ENCODE data around the gene NRL. TPM values are rescaled to one million over a fixed set of nuclear protein-coding genes. Genes with fewer than 3 reads are reported as not detected.

Gene NRL
- total and polyA plus RNA-seq, 2 donors (not counting 3 experiments of a cell fraction or from before 2014, with no cell fraction given), result 0.71 to 1.1 TPM

DNA sequence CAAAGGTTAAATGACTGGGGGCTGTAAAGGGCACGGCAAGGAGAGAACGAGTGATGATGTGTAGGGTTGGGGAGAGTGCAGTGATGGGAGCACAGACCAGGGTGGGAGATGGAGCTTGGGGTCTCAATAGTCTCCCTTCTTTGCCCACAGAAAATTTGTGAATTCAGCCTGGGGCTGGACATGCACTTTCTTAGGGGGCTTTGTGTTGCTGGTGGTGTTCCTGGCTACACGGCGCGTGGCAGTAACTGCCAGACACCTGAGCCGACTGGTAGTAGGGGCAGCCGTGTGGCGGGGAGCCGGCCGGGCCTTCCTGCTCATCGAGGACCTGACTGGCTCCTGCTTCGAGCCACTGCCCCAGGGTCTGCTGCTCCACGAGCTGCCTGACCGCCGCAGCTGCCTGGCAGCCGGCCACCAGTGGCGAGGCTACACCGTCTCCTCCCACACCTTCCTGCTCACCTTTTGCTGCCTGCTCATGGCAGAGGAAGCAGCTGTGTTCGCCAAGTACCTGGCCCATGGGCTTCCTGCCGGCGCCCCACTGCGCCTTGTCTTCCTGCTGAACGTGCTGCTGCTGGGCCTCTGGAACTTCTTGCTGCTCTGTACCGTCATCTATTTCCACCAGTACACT is 17.4 kb upstream of the NRL start:
- H3K4me1 ChIP-seq (ENCODE audit: control insufficient read depth, extremely low read depth, insufficient read depth, low read length), result peaks cover 11% of the 10 kb centered on the region
- no peak for DNase-seq (ENCODE audit: low read depth, low spot score)
- dilution Hi-C loops (cut with MboI; ENCODE audit: extremely low pct_ligation_motif_present, low sequenced_read_pairs), result no loop called here

DNA sequence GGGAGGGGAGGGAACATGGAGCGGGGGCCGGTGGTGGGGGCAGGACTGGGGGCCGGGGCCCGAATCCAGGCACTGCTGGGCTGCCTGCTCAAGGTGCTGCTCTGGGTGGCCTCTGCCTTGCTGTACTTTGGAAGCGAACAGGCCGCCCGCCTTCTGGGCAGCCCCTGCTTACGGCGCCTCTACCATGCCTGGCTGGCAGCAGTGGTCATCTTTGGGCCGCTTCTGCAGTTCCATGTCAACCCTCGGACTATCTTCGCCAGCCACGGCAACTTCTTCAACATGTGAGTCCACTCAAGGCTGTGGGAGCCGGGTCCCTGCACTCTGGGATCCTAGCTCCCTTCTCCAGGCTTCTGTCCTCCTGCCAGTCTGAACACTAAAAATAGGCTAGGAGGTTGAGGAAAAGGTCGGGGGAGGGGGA is 16.8 kb upstream of the NRL start:
- FAIRE-seq (no peak), DNase-seq (ENCODE audit: low read depth, low spot score) (no peak)
- Histone ChIP-seq H3K4me2 (ENCODE audit: insufficient read depth, low read length) (no peak overlapping the region), H3K4me1 (ENCODE audit: control insufficient read depth, extremely low read depth, insufficient read depth, low read length) (peaks cover 6% of the 10 kb centered on the region), H3K9me3 (replicated peaks; ENCODE audit: control insufficient read depth, insufficient read depth, low read length) (no peaks in the 10 kb centered on the region), H3K9ac (replicated peaks; ENCODE audit: extremely low read depth, insufficient read depth, low read length) (no peak overlapping the region), H3K27me3 (ENCODE audit: control insufficient read depth in 2 of 2, insufficient read depth in 2 of 2, low read length in 2 of 2) (no peaks in the 10 kb centered on the region), H3K9me1 (replicated peaks; ENCODE audit: control insufficient read depth, extremely low read depth, insufficient read depth, low read length) (no peaks in the 10 kb centered on the region), H3K4me3 (replicated peaks in 1 of 3; ENCODE audit: insufficient read depth in 1 of 3, low read depth in 1 of 3, low read length in 3 of 3) (no peak overlapping the region), H2AFZ (ENCODE audit: low read depth, low read length) (no peak overlapping the region), H4K20me1 (replicated peaks; ENCODE audit: control insufficient read depth, extremely low read depth, insufficient read depth, low read length) (no peaks in the 10 kb centered on the region), H3K27ac (ENCODE audit: insufficient read depth, low read depth, low read length) (no peak overlapping the region), H3K36me3 (ENCODE audit: control insufficient read depth in 2 of 2, extremely low read depth in 1 of 2, insufficient read depth in 2 of 2, low read length in 2 of 2) (no peaks in the 10 kb centered on the region), H3K79me2 (ENCODE audit: control insufficient read depth, insufficient read depth, low read length) (peaks cover 4% of the 10 kb centered on the region)
- intact Hi-C loops (cut with micrococcal nuclease), result no loop called here
- POLR2A ChIA-PET, result interaction anchor here (0.6 kb wide), 1 partner anchor 15 kb away, joined by 3 read pairs; the partner anchor contains the start of gene PSME2
- BruUV-seq (replicated peaks), result no TSS peak
- TF ChIP-seq, protein P1, sequence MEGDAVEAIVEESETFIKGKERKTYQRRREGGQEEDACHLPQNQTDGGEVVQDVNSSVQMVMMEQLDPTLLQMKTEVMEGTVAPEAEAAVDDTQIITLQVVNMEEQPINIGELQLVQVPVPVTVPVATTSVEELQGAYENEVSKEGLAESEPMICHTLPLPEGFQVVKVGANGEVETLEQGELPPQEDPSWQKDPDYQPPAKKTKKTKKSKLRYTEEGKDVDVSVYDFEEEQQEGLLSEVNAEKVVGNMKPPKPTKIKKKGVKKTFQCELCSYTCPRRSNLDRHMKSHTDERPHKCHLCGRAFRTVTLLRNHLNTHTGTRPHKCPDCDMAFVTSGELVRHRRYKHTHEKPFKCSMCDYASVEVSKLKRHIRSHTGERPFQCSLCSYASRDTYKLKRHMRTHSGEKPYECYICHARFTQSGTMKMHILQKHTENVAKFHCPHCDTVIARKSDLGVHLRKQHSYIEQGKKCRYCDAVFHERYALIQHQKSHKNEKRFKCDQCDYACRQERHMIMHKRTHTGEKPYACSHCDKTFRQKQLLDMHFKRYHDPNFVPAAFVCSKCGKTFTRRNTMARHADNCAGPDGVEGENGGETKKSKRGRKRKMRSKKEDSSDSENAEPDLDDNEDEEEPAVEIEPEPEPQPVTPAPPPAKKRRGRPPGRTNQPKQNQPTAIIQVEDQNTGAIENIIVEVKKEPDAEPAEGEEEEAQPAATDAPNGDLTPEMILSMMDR (IDR thresholded peaks at IDR 0.05; ENCODE audit: extremely low read depth in 1 of 2, insufficient read depth in 1 of 2, low read depth in 1 of 2, low read length in 2 of 2), result no peak
- TF ChIP-seq POLR2AphosphoS5 (IDR thresholded peaks at IDR 0.05; ENCODE audit: insufficient read depth, low read depth, low read length), result no peak
- CTCF ChIA-PET, result no interaction called here
- dilution Hi-C loops (cut with MboI; ENCODE audit: extremely low pct_ligation_motif_present, low sequenced_read_pairs), result no loop called here

More for the DNA sequence above, 17.4 kb upstream of the NRL start:
- ChIA-PET POLR2A (no interaction called here), CTCF (no interaction called here)
- no peak overlapping the region for H3K4me3 ChIP-seq (replicated peaks in 1 of 3; ENCODE audit: insufficient read depth in 1 of 3, low read depth in 1 of 3, low read length in 3 of 3)
- intact Hi-C loops (cut with micrococcal nuclease), result no loop called here
- no peak for FAIRE-seq
- H3K79me2 ChIP-seq (ENCODE audit: control insufficient read depth, insufficient read depth, low read length), result peaks cover 5% of the 10 kb centered on the region
- no peaks in the 10 kb centered on the region for H3K9me1 ChIP-seq (replicated peaks; ENCODE audit: control insufficient read depth, extremely low read depth, insufficient read depth, low read length)
- no peaks in the 10 kb centered on the region for H3K9me3 ChIP-seq (replicated peaks; ENCODE audit: control insufficient read depth, insufficient read depth, low read length)
- no peak overlapping the region for H2AFZ ChIP-seq (ENCODE audit: low read depth, low read length)
- H3K27me3 ChIP-seq (ENCODE audit: control insufficient read depth in 2 of 2, insufficient read depth in 2 of 2, low read length in 2 of 2), result no peaks in the 10 kb centered on the region
- BruUV-seq (replicated peaks), result no TSS peak
- no peak overlapping the region for H3K27ac ChIP-seq (ENCODE audit: insufficient read depth, low read depth, low read length)
- H3K9ac ChIP-seq (replicated peaks; ENCODE audit: extremely low read depth, insufficient read depth, low read length), result no peak overlapping the region
- no peaks in the 10 kb centered on the region for H3K36me3 ChIP-seq (ENCODE audit: control insufficient read depth in 2 of 2, extremely low read depth in 1 of 2, insufficient read depth in 2 of 2, low read length in 2 of 2)
- H3K4me2 ChIP-seq (ENCODE audit: insufficient read depth, low read length), result no peak overlapping the region
- TF ChIP-seq GATA2 (IDR thresholded peaks at IDR 0.05; ENCODE audit: insufficient read depth, insufficient read length, low read depth, low read length), result no peak
- TF ChIP-seq POLR2A (IDR thresholded peaks at IDR 0.05; ENCODE audit: low read depth, low read length), result no peak
- no peak for TF ChIP-seq POLR2AphosphoS5 (IDR thresholded peaks at IDR 0.05; ENCODE audit: insufficient read depth, low read depth, low read length)
- TF ChIP-seq MYC (IDR thresholded peaks at IDR 0.05; ENCODE audit: low read depth, low read length), result no peak
- TF ChIP-seq FOS (IDR thresholded peaks at IDR 0.05; ENCODE audit: borderline replicate concordance, insufficient read depth, low read length), result no peak
- H4K20me1 ChIP-seq (replicated peaks; ENCODE audit: control insufficient read depth, extremely low read depth, insufficient read depth, low read length), result no peaks in the 10 kb centered on the region

All from endothelial cell of umbilical vein (primary cell).